ENCODE data around the gene APOL1.

- TF ChIP-seq POLR2A (IDR thresholded peaks at IDR 0.05; ENCODE audit: low read length) (no peak), GATA1 (IDR thresholded peaks at IDR 0.05; ENCODE audit: low read depth, low read length) (no peak)
Measured at GRCh38 chr22:36306227-36306626, 53.3 kb downstream of the APOL1 start.
